ENCODE results near the gene PLXNA2.

PLXNA2 gene

DNA sequence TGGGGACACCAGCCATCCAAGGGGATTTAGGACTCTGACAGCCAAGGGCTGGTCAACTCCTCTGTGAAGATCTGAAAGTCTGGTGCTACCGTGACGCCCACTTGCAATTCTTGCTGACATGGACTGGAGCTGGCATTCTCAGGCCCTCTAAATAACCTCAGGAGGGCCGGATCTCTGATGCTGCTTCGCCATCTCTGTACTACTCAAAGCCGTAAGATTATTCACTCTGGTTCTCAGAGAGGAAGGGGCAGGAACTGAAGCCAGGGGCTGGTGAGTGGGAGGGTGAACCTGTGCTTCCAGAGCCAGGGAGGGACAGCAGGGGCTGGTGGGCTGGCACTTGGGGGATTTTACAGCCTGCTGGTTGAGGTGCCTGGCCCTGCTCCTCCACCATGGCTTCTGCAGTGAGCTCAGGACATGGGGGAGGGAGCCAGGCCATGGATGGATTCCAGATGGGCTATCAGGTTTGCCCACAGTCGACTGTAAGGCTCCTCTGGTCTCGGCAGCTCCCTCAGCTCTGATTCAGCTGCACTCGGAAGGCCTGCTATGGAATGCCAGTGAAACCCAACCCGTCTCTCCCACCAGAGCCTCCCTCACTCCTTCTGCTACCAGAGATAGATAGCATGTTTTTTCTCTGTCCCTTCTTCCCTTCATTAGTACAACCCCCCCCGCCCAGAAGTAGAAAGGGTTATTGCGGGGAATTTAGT, 84.5 kb downstream of the PLXNA2 start:
- DNase-seq: no peak

DNA sequence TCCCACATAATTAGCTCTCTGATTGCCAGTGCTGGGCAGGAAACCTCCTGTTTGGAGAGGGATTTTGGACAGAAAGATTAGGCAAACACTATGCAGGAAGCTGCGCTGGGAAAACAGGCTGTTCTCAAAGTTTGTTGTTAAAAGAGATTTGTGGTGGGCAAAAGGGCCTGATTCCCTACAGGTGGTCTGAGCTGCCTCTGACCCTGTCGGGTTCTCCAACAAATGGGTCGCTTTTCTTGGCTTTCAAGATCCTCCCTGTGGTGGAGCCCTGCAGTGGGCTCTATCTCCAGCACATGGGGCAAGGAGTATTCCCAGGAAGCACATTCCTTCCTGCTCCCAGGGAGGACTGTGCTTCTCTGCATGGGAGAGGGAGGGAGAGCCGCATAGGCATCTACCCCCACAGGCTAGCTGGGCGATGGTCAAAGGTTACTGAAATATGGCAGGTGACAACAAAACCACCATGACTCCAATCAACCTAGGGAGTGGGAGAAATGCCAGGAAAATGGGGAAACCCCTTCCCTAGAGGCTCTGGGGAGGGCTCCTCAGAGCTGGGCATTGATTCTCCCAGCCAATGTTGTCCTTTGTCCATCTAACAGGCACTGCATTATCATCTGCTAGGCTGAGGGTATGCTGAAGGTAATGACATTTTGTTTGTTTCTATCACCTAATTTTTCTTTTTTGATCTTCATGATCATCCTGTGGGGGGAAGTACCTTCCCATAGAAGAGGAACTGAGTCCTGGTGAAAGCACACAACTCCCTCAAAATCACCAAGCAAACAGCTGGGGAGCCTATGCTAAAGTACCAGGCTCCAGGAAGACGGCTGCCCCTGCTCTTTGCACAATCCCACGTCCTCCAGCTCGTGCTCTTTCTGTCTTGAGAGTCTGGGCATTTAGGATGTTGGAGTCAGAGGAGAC, 85.3 kb downstream of the PLXNA2 start:
- DNase-seq: no peak

DNA sequence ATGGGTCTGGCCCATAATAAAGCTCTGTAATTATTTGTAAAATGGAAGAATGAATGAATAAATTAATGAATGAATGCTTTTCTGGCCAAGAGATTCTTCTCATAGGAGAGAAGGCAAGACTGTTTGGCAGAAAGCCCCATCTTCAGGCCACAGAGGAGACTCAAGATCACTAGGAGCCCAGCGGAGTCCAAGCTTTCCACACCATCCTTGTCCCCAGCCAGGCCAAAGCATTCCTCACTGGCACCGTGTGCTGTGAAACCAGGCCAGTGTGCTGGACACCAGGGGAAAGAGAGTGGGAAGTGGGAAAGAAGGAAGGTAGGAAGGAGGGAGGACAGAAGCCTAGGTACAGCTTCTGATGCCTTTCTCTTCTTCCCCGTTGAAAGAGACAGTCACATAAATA, 86.4 kb downstream of the PLXNA2 start:
- DNase-seq: no peak

DNA sequence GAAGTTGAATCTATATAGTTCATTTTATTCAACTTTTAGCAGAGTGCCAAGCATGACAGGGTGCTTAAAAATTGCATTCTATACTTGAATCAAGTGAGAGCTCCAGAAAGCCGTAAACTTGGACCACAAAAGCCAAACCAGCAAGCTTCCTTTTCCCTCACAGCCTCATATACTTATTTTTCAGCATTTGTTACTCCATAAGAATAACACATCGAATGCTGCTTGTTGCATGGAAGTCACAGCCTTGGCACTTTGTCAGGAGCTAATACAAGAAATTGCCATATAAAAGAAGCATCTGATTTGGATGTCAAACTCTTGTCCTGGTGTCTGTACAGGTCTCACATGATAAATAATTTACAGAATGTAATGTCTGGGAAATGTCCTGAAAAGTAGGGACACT, 87.4 kb downstream of the PLXNA2 start:
- no peak for DNase-seq

DNA sequence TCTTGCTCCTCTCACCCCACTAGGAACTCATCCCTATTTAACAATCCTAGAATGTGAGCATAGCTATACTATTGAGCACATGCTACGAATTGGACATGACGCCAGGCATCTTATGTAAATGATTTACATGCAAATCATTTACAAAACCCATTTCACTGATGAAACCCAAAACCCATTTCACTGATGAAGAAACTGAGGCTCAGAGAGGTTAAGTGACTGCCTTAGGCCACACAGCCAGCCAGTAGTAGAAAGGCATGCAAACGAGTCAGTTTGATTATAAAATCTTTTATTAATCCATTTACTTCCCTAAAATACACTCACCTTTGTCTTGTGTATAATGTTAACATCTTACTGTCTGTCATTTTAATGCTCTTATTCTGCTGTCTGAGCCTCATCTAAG, 87.9 kb downstream of the PLXNA2 start:
- no peak for DNase-seq

DNA sequence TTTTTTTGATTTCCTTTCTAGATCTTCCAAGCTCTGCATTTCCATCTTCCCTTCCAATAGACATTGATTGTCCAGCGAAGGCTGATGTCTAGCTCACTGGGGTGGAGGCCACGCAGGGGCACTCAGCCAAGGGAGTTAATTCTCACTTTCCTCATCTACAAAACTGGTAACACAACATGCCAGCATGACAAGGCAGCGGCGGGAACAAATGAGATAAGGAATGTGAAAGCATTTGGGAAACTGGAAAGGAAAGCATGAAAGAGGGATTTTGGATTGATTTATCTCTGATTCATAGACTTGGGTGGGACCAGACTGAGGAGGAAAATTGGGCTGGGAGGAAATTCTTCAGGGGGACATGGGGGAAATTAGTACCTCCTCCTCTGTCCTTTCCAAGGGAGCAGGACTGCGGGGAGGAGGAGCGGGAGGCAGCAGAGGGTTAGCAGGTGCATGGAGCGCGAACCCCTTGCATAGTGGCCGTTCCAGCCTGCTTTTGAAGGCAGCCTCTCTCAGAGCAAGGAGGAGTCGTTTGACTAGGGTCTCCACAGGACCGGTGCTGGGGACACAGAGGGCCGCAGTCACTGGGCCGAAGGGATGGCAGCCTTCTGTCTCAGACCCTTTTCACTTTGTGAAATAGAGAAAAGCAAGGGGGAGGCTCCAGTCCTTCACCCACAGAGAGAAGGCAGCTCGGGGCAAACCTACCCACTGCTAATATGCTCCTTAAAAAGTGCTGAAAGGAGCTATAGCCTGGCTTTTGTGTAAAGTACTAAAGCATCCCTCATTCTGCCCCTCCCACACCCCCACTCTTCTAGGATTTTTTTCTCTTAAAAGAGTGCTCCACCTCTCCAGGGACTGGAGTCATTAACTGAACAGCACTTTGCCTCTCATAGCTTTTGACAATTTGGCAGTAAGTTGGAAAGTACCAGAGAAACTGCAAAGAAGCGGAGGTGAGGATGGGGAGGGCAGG, 89.2 kb downstream of the PLXNA2 start:
- DNase-seq: no peak

DNA sequence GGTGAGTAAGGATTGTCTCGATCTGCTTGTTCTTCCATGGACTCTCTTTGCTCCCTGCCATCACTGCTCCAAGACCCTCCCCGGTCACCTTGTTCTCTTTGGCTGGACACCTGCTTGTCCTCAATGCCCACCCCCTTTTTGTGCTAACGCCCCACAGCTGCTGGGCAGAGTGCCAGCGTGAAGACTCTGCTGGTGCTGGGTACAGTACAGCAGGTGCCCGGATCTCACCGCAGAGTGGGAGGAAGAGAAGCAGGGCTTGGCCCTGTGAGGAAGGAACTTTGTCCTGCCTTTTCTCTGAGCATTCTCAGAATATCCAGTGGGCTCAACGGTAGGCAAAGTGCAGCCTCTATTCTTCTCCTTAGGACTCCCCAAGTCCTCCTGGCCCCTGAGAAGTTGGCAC, 90.1 kb downstream of the PLXNA2 start:
- DNase-seq: no peak

DNA sequence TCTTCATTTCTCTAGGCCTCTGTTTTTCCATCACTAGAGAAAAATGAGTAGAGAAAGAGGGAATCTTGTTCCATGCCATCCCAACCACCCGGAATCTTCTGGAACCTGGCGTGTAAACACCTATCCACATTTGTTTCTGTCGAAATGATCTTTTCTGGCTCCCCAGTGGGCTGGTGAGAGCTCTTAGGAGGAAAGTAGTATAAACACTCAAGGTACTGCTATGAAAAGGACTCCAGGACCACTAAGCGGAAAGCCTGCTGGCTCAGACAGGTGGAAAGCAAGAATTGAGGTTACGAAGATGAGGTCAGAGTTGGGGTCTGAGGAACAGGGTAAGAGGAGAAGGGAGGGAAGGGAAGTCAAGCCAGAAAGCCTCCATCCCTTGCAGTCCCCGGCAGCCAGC, 90.8 kb downstream of the PLXNA2 start:
- no peak for DNase-seq

DNA sequence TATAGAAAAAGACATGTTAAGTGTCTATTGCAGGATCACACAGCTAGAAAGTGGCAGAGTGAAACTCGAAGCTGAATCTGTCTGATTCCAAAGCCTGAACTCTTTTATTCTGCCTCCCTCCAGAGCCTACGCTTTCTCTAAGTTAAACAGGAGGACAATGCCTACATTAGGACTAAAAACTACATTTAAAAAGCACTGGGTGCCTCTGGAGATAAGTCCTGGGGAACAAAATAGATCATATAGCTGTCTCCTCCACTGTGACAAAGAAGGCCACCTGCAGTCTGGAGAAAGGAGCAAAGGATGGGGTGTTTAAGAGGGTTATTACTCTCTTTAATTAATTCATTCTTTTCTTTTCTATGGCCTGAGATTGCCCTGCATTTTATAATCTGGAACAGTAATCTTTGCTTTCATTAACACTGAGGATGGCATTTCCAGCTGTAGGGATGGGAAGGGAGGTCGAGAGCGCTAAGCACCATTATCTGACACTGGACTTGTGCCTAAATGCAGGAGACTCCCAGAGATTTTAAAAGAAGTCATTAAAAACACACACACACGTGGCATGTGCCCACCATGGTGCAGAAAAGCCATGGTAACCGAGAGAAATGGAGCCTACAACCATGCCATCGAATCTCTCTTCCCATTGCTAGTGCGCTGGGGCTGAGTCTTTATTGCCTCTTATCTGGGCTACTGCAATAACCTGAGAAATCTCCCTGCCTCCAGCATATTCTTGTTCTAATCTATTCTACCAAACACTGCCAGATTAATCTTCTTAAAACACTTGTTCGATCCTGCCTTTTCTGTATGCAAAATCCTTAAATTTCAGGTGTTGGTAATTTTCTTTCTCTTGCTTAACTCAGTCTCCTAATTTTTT, 92.2 kb downstream of the PLXNA2 start:
- no peak for DNase-seq

DNA sequence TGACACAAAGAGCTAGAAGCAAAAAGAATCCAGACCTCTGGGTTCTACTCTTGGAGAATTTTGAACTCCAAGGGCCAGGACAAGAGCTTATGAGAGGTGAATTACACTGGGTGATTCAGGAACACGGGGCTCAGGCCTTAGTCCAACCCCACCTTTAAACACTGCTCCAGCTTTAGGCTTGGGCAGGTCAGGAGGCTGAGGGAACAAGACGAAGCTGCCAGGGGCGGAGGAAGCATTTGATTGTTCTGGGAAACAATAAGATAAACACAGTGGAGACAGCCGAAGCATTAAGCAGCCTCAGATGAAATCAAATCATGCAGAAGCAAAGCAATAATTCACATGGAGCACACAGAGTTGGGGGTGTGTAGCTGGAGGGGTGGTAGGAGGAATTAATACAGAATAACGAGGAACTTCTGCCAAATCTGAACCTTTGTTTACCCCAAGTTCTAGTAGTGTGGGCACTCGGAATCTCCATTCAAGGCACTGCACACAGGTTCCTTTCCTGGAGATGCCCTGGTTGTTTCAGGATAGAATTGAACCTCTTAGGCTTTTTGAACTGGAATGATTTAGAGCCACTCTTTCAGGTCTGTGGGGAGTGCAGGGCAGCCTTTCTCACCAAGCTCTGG, 93.2 kb downstream of the PLXNA2 start:
- no peak for DNase-seq

DNA sequence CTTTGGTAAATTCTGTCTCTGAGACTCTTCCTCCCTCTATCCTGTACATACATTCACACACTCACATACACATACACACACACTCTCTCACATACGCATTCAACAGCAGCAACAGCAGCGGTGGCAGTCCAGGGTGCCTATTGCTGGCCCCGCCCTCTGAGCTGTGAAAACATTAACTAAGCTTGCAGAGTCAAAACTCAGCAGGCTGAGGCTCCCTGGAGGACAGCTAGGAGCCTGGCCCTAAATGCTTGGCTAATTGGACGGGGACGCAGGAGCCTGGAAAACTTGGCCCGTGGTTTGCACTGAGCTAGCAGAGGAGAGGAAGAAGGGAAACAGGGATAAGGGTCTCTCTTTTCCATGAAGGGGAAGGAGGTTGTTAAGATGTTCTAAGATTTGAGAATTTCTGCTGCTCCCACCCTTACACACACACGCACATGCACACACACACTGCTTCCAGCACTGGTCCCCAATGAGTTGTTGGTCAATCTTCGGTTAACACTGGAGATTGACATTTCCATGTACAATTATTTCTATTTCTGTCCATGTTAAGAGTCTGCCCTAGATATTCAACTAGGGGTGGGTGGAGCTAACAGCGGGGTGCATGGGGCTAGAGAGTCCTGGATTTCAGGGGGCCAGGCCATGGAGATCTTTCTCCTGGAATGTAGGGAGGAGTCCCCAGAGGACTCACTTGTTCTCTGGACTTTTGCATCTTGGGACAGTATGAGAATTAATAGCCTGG, 94.2 kb downstream of the PLXNA2 start:
- DNase-seq: no peak

DNA sequence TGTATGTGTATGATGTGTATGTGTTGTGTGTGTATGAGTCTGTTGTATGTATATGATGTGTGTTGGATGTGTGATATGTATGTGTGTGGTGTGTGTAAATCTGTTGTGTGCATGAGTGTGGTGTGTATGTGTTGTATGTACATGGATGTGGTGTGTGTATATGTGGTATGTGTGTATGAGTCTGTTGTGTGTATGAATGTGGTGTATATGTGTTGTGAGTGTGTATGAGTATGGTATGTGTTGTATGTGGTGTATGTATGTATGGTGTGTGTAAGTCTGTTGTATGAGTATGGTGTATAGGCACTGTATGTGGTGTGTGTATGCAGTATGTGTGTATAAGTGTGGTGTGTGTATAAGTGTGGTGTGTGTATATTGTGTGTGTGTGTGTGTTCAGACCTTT, 95.0 kb downstream of the PLXNA2 start:
- no peak for DNase-seq

DNA sequence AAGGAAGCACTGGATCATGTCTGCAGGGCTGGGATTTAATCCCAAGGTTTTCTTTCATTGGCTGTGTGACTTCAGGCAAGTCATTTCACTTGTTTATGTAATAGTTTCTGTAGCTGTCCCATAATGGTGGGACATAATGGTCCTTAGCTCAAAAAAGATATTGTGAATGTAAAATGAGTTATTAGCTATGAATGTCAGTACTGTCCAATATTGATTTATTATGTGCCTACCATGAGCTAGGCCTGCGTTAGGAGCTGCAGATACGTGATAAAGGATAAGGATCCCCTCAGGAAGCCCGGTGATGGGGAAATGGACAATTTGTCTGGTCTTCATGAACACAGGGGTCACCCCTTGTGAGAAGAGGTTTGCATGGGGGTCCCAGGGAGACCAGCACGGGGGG, 95.8 kb downstream of the PLXNA2 start:
- DNase-seq: no peak

DNA sequence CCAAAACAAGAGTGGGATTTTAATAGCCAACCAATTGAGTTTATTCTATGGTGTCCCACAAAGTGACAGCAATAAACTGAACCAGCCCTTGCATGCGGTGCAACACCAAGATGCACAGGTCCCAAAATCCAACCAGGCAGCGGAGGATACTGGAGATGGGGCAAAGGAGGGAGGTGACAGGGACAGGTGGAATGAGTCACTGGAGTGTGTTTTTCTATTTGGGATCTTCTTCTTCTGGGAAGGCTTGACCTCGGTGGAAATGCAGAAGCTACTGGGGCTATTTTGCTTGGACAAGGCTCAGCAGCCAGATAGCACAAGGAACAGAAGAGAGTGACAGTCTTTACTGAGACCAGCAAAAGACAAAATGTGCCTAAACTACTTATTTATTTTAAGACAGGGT, 97.5 kb downstream of the PLXNA2 start:
- DNase-seq: no peak

DNA sequence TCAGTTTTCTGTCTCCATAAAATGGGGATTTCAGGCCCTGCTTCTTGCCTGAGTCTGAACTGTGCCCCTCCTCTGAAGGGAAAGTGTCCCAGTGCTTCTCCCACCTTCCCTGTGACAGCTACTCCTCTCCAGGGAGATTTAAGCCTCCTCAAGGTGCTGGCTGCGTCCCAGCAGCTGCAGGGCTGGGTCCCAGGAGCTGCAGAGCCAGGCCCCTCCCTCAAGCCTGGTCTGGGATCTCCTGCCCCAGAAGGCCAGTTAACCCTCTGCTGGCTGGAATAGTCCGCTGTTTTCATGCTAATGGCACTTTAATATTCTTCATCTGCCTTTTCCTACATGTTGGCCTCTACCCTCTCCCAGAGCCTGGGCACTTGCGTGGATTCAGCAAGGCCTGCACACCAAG, 99.0 kb downstream of the PLXNA2 start:
- DNase-seq: no peak

DNA sequence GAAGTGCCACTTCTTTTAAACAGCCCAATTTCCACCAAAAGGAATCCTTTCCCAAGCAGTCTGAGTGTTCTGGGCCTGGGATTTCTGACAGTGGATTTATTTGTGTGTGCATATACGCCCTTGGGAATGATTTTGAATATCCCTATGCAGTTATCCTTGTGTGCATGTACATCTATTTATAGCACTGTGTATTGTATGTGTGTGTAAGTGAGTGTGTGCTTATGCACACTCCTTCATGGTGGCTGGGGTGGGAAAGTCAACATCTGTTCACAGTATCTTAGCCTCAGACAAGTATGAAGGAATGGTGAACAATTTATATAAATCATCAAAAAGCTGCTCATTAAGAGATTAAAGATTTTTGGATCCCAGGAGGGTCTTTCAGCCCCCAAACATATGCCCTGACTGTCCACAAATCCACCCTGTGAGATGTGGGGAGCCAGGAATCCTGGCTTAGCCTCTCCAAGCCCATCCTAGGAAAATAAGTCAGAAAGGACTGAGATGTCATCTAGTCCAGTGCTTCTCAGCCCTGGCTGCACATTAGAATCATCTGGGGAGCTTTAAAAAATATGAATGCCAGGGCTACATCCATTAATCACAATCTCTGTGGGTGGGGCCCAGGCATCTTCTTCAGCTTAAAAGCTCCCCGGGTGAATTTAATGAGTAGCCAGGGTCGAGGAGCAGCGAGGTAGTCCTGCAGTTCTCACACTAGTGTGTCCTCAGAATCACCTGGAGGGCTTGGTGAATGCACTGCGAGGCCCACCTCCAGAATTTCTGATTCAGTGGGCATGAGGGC, 101.4 kb downstream of the PLXNA2 start:
- DNase-seq: no peak

DNA sequence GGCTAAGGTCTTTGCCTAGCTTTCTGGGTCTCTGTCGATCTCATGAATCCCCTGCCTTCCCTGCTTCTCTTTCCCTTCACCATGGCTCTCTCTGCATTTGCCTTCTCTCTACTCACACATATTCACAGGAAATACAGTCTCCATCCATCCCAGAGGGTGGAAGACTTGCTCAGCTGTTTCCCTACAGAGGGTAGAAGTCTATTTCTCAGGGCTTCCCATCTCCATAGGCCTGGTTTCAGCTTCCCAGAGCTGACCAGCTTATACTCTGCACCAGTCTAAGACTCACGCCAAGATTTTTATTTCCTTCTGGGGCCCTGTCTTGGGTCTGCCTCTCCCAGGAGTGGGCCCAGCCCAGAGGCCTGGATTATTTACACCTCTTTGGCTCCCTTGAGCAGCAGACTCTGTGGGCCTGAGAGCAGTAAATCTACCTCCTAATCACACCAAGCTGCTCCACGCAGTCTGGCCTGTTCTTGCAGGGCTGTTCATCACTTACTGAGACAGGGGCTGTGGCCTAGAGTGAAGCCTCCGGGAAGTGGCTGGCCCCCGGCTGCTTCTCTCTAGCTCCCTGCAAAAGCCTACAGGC, 102.5 kb downstream of the PLXNA2 start:
- no peak for DNase-seq

DNA sequence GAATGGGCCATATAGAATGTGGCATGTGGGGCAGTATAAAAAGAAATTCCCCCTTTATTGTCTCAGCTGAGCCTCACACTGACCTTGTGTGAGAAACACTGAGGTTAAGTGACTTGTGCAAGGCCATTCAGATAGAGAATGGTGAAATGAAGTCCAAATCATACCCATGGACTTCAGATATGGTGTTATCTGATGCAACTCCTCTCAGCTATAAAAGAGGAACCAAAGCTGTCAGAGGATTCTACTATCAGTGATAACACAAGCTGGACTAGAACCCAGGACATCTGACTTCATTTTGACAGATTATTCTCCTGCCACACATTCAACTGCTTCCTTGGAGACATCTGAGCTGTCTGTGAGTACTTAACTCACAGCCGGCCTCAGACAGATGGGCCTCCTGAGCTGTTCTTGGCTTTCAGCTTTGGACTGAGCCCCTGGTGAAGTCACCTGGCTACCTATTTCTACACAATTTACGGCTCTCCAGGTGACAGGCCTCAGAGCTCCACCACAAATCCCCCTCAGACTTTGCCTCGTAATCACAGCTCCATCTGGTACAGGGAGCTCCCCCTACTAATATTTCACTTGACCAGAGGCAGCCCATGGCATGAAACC, 104.6 kb downstream of the PLXNA2 start:
- DNase-seq: no peak

DNA sequence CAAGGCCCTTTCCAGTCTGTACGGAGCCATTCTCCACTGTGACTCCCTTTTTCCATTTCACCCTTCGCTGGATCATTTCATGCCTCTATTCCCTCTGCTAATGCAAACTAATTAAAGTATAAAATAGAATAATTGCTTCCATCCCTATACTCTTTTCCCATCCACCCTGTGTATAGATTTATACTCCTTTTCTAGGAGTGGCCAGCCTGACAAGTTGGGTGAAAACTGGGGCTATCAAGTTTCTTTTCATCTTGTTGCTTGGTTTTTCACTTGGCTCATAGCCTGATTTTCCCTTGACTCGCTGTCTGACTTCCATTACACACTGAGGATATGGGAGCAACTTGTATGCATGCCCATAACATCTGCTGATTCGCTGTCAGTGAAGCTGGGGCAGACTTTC, 107.0 kb downstream of the PLXNA2 start:
- DNase-seq: no peak
